ENCODE measurements around the gene ZNF500.

DNA sequence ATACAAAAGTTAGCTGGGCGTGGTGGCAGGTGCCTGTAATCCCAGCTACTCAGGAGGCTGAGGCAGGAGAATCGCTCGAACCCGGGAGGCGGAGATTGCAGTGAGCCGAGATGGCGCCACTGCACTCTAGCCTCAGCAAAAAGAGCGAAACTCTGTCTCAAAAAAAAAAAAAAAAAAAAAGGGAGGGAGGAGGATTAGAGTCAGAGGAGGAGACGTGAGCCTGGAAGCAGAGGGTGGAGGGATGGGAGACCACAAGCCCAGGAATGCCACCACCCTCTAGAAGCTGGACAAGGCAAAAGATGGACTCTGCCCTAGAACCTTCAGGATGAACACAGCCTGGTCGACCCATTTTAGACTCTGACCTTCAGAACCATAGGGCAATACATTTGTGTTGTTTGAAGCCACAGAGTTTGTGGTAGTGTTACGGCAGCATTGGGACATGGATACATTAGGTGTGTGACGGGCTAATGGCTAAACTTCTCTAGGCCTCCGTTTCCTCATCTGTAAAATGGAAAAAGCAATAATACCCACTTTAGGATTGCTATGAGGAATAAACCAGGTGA lies 26.1 kb upstream of the ZNF500 start:
- TF ChIP-seq, protein P1, sequence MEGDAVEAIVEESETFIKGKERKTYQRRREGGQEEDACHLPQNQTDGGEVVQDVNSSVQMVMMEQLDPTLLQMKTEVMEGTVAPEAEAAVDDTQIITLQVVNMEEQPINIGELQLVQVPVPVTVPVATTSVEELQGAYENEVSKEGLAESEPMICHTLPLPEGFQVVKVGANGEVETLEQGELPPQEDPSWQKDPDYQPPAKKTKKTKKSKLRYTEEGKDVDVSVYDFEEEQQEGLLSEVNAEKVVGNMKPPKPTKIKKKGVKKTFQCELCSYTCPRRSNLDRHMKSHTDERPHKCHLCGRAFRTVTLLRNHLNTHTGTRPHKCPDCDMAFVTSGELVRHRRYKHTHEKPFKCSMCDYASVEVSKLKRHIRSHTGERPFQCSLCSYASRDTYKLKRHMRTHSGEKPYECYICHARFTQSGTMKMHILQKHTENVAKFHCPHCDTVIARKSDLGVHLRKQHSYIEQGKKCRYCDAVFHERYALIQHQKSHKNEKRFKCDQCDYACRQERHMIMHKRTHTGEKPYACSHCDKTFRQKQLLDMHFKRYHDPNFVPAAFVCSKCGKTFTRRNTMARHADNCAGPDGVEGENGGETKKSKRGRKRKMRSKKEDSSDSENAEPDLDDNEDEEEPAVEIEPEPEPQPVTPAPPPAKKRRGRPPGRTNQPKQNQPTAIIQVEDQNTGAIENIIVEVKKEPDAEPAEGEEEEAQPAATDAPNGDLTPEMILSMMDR (conservative IDR thresholded peaks at IDR 0.05; ENCODE audit: low read depth in 2 of 2) = no peak
- TF ChIP-seq STAT1 (IDR thresholded peaks at IDR 0.05; ENCODE audit: unreplicated experiment) (no peak), POLR2AphosphoS5 (IDR thresholded peaks at IDR 0.05; ENCODE audit: low read depth) (no peak), EZH2 (IDR thresholded peaks at IDR 0.05; ENCODE audit: low read depth, unreplicated experiment) (no peak), CREB1 (CRISPR knock-in tag; IDR thresholded peaks at IDR 0.05; ENCODE audit: low read depth) (no peak), EZH2phosphoT487 (IDR thresholded peaks at IDR 0.05; ENCODE audit: unreplicated experiment) (no peak)

Measured in GM23338 (cell line).